Lower lobe of right lung (tissue), 2 donors: Measurements from ENCODE around the gene WASF2. TPM values are rescaled to one million over a fixed set of nuclear protein-coding genes. Genes with fewer than 3 reads are reported as not detected.

Source experiments
- ATAC-seq, 2 donors: fragments of 200-7000 bp; cut with Tn5 transposase; one replicate each; pipeline ENCODE4 v1.9.1; 2020 to 2022; ENCODE audit warnings: mild to moderate bottlenecking in 2 of 2, moderate library complexity in 2 of 2
- DNase-seq: peaks from one replicate; pipeline ENCODE4 v3.0.0-alpha.2; 2020
- H3K27ac ChIP-seq: fragments of 200-600 bp; one replicate; pipeline ENCODE4 v1.8.0; 2022
- H3K27me3 ChIP-seq: fragments of 200-600 bp; one replicate; pipeline ENCODE4 v1.8.0; 2022; ENCODE audit warnings: low read depth
- H3K36me3 ChIP-seq: fragments of 200-600 bp; one replicate; pipeline ENCODE4 v1.8.0; 2022; ENCODE audit warnings: mild to moderate bottlenecking
- H3K4me1 ChIP-seq: fragments of 200-600 bp; one replicate; pipeline ENCODE4 v1.8.0; 2022
- H3K4me3 ChIP-seq: fragments of 200-600 bp; one replicate; pipeline ENCODE4 v1.8.0; 2022; ENCODE audit warnings: mild to moderate bottlenecking
- H3K9me3 ChIP-seq: fragments of 200-600 bp; one replicate; pipeline ENCODE4 v1.8.0; 2022
- CTCF ChIP-seq: fragments of 200-600 bp; IDR thresholded peaks from one replicate; pipeline ENCODE4 v1.8.0; 2022; ENCODE audit warnings: antibody characterized with exemption, mild to moderate bottlenecking
- intact Hi-C: fragments of 100-400 bp; cut with DNase I; formaldehyde crosslinking; loops from one replicate; pipeline ENCODE4 v1.11.0; 2022
- total RNA-seq: library from RNA; stranded (reverse); fragmentation: NEBNext Ultra II Directional; extraction: Animal tissue kit (Norgen Biotek cat#: 25700); gene quantifications from one replicate; pipeline ENCODE4 v1.2.1, GENCODE V29; 2021
- donor health status: DM: no; HTN: yes; CAD: no; lungs with severe emphysema.

The WASF2 gene
- total RNA-seq, 1 donor from 2014 or later, result 159 TPM

- Histone ChIP-seq H3K4me1 (peaks cover 50% of the 10 kb centered on the region), H3K9me3 (no peaks in the 10 kb centered on the region), H3K27me3 (no peaks in the 10 kb centered on the region), H3K4me3 (peak overlapping the region; percentile 79), H3K27ac (peak overlapping the region; percentile 97), H3K36me3 (peaks cover 30% of the 10 kb centered on the region)
- TF ChIP-seq CTCF, result no peak
- no peak for DNase-seq
- ATAC-seq, result no peak
- intact Hi-C loops, result no loop called here
These were observed 122.8 kb downstream of the WASF2 start for GRCh38 chr1:27367160-27367650.

GRCh38 chr1:27366411-27367159 is 123.4 kb downstream of the WASF2 start, which contains the start of gene MAP3K6:
Gene MAP3K6 (minus strand): TSS chr1:27366961. CDS start chr1:27366597, 364 bp downstream.
- TF ChIP-seq CTCF, result peak; percentile 36
- intact Hi-C loops, result no loop called here
- H3K27me3 ChIP-seq, result no peaks in the 10 kb centered on the region
- no peaks in the 10 kb centered on the region for H3K9me3 ChIP-seq
- peaks cover 50% of the 10 kb centered on the region for H3K4me1 ChIP-seq
- peaks cover 36% of the 10 kb centered on the region for H3K36me3 ChIP-seq
- peak; percentile 85 to 87 for ATAC-seq
- DNase-seq, result peak; percentile 95
- H3K4me3 ChIP-seq, result peak within 1 kb of the TSS; percentile 79
- H3K27ac ChIP-seq, result peak within 1 kb of the TSS; percentile 97

DNA sequence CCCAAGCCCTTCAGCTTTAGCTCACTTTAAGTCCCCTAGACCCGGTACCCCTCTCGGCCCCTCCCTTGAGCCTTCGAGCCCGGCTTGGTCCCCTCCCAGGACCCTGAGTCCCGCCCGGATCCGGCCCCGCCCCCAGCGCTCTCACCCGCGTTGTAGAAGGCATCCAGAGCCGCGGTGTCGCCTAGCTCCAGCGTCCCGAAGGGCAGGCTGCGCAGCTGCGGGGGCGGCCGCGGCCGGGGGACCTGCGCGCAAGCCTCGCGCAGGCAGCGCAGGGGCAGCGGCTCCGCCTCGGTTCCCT is 123.9 kb downstream of the WASF2 start:
- Histone ChIP-seq H3K9me3 (no peaks in the 10 kb centered on the region), H3K27ac (peak overlapping the region; percentile 97), H3K4me3 (peak overlapping the region; percentile 79), H3K36me3 (peaks cover 41% of the 10 kb centered on the region), H3K4me1 (peaks cover 50% of the 10 kb centered on the region), H3K27me3 (no peaks in the 10 kb centered on the region)
- intact Hi-C loops, result no loop called here
- ATAC-seq, result peak; percentile 76 to 78
- DNase-seq, result peak; percentile 94
- no peak for TF ChIP-seq CTCF

DNA sequence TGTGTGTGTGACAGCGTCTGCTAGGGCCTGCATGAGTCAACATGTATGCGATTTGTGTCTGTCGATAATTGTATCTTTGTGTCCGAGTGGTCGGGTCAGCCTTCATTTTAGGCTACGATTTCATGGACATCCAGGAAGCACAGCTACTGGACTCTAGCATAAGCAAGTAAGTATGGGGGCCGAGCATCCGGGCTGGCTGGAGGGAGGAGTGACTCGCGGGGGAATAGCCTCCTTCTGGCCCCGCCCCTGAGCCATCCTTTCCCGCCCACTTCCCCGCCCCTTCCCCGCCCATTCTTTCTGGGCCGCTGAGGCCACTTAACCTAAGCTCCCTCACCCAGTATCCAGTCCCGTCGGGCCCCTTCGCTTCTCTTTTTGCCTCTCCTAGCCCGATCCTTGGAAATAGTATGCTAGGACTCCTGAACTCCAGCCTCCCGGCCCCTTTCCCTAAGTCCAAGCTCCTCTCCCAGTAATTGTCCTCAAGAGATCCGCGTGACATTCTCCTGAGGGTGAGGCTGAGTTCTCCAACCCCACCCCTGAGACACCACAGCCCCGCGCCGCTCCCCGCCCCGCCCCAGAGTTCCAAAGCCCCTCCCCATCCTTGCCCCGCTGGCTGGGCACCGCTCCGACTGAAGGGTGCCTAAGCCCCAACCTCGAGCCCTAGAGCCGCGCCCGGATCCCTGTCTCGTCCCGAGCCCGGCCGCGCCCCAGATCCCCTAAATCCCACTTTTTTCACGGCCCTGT is 124.4 kb downstream of the WASF2 start:
- peaks cover 50% of the 10 kb centered on the region for H3K4me1 ChIP-seq

More for the DNA sequence above, 124.4 kb downstream of the WASF2 start:
- no peaks in the 10 kb centered on the region for H3K27me3 ChIP-seq
- peak overlapping the region; percentile 97 for H3K27ac ChIP-seq
- H3K36me3 ChIP-seq, result peaks cover 46% of the 10 kb centered on the region
- peak; percentile 85 to 86 for ATAC-seq
- intact Hi-C loops, result no loop called here
- no peak for TF ChIP-seq CTCF
- H3K9me3 ChIP-seq, result no peaks in the 10 kb centered on the region
- H3K4me3 ChIP-seq, result peak overlapping the region; percentile 79
- peak; percentile 91 for DNase-seq
